HCT116 (cell line): Measurements from ENCODE around the gene RAI2. TPM values are rescaled to one million over a fixed set of nuclear protein-coding genes. Genes with fewer than 3 reads are reported as not detected.

Experiments used
- ATAC-seq: fragments of 200-7000 bp; cut with Tn5 transposase; 2 replicates; pipeline ENCODE4 v1.9.1; 2020; ENCODE audit warnings: mild to moderate bottlenecking, moderate library complexity
- BruUV-seq: library from RNA; stranded (reverse); fragments of 400-500 nt; replicated peaks from 2 replicates; lab custom pipeline; 2021; lab: Mats Ljungman, UMichigan
- CTCF ChIA-PET: fragments of 300-600 bp; sonication (Branson Sonifier 250); formaldehyde crosslinking; loops from one replicate; lab custom pipeline; 2021; ENCODE audit warnings: antibody characterized with exemption; lab: Charles Lee
- POLR2A ChIA-PET: fragments of 300-600, 350-600 bp; sonication (Branson Sonifier 250); formaldehyde crosslinking; loops from one replicate; lab custom pipeline; 2021; ENCODE audit warnings: antibody characterized with exemption; lab: Charles Lee
- RAD21 ChIA-PET, 2 experiments: fragments of 300-600 bp; sonication (Branson Sonifier 250); formaldehyde crosslinking; loops; one replicate each; lab custom pipeline; 2023; ENCODE audit warnings: low total read pairs in 2 of 2; ENCODE audit not compliant: uncharacterized antibody in 2 of 2, unreplicated experiment in 2 of 2, low non-redundant PET in 1 of 2; lab: Charles Lee
- DNase-seq: peaks from one replicate; pipeline ENCODE4 v3.0.0-alpha.2; 2010; ENCODE audit warnings: low read depth, low spot score
- H2AFZ ChIP-seq: fragments of 200-600 bp; shearing (Covaris generic), sonication (generic); 2 replicates; pipeline ENCODE4 v1.6.1; 2017; ENCODE audit warnings: low read depth, mixed run types, mixed read lengths, antibody characterized with exemption, low read length; ENCODE audit not compliant: poor library complexity, severe bottlenecking
- H3K27ac ChIP-seq: 2 replicates; pipeline ENCODE4 v1.5.1; 2012; ENCODE audit warnings: low read depth, low read length
- H3K27me3 ChIP-seq: fragments of 200-600 bp; sonication (generic); 2 replicates; pipeline ENCODE4 v1.6.1; 2016; ENCODE audit warnings: mixed run types, low read length, mixed read lengths; ENCODE audit not compliant: insufficient read depth
- H3K36me3 ChIP-seq, 2 experiments: fragments of 200-500 bp in 1 of 2; fragments of 200-600 bp in 1 of 2; sonication (Bioruptor generic) in 1 of 2; sonication (generic) in 1 of 2; 2 replicates each; pipeline versions ENCODE4 v1.5.1 to v1.6.1; 2014 to 2016; ENCODE audit warnings: low read length in 2 of 2, inconsistent platforms in 1 of 2, mixed read lengths in 1 of 2, mixed run types in 1 of 2; ENCODE audit not compliant: insufficient read depth in 2 of 2, control insufficient read depth in 1 of 2
- H3K4me1 ChIP-seq, 2 experiments: fragments of 200-600 bp in 1 of 2; sonication (generic) in 1 of 2; 2 replicates each; pipeline versions ENCODE4 v1.5.1 to v1.6.1; 2012 to 2017; ENCODE audit warnings: low read length in 2 of 2, inconsistent platforms in 1 of 2, mild to moderate bottlenecking in 1 of 2, mixed read lengths in 1 of 2, mixed run types in 1 of 2, moderate library complexity in 1 of 2; ENCODE audit not compliant: insufficient read depth in 2 of 2, control insufficient read depth in 1 of 2
- H3K4me2 ChIP-seq: fragments of 200-600 bp; sonication (generic); 2 replicates; pipeline ENCODE4 v1.6.1; 2017; ENCODE audit warnings: mixed run types, low read length, mixed read lengths
- H3K4me3 ChIP-seq, 2 experiments: fragments of 200-600 bp in 1 of 2; sonication (generic) in 1 of 2; replicated peaks in 1 of 2; 2 replicates each; pipeline ENCODE4 v1.5.1; 2011 to 2016; ENCODE audit warnings: low read length in 2 of 2, control low read depth in 1 of 2, low read depth in 1 of 2, mild to moderate bottlenecking in 1 of 2, mixed read lengths in 1 of 2, mixed run types in 1 of 2
- H3K79me2 ChIP-seq: fragments of 200-600 bp; sonication (generic); 2 replicates; pipeline ENCODE4 v1.6.1; 2017; ENCODE audit warnings: mild to moderate bottlenecking, mixed run types, low read length, moderate library complexity, mixed read lengths; ENCODE audit not compliant: insufficient read depth
- H3K9ac ChIP-seq: fragments of 200-600 bp; sonication (generic); 2 replicates; pipeline ENCODE4 v1.6.1; 2016; ENCODE audit warnings: low read length, mixed read lengths
- H3K9me2 ChIP-seq: fragments of 200-600 bp; sonication (generic), shearing (Covaris generic); 2 replicates; pipeline ENCODE4 v1.6.1; 2017; ENCODE audit warnings: mixed run types, mild to moderate bottlenecking, moderate library complexity; ENCODE audit not compliant: insufficient read depth
- H3K9me3 ChIP-seq, 2 experiments: fragments of 200-500 bp in 1 of 2; fragments of 200-600 bp in 1 of 2; sonication (Bioruptor generic) in 1 of 2; sonication (generic) in 1 of 2; 2 replicates each; pipeline ENCODE4 v1.6.1; 2014 to 2017; ENCODE audit warnings: low read length in 2 of 2, mixed read lengths in 2 of 2, inconsistent platforms in 1 of 2, low read depth in 1 of 2, mild to moderate bottlenecking in 1 of 2, mixed run types in 1 of 2, moderate library complexity in 1 of 2; ENCODE audit not compliant: control insufficient read depth in 1 of 2, insufficient read depth in 1 of 2
- H4K20me1 ChIP-seq: fragments of 200-600 bp; sonication (generic), shearing (Covaris generic); 2 replicates; pipeline ENCODE4 v1.6.1; 2017; ENCODE audit warnings: mixed run types, mild to moderate bottlenecking, moderate library complexity; ENCODE audit not compliant: insufficient read depth
- CBX3 ChIP-seq: IDR thresholded peaks from 2 replicates; pipeline ENCODE4 v1.6.1; 2012; ENCODE audit warnings: low read depth
- CEBPB ChIP-seq: IDR thresholded peaks from 2 replicates; pipeline ENCODE4 v1.6.1; 2012; ENCODE audit warnings: low read depth
- ELF1 ChIP-seq: IDR thresholded peaks from 2 replicates; pipeline ENCODE4 v1.6.1; 2012; ENCODE audit warnings: low read depth, borderline replicate concordance
- EZH2phosphoT487 ChIP-seq: fragments of 200-600 bp; IDR thresholded peaks from 2 replicates; pipeline ENCODE4 v1.6.1; 2018; ENCODE audit warnings: antibody characterized with exemption, borderline replicate concordance
- FOSL1 ChIP-seq: IDR thresholded peaks from 2 replicates; pipeline ENCODE4 v1.6.1; 2012; ENCODE audit warnings: low read depth
- MAX ChIP-seq: IDR thresholded peaks from 2 replicates; pipeline ENCODE4 v1.6.1; 2012
- POLR2A ChIP-seq: IDR thresholded peaks from 2 replicates; pipeline ENCODE4 v1.7.0; 2011; ENCODE audit warnings: borderline replicate concordance; ENCODE audit not compliant: insufficient read depth, insufficient read length; ENCODE audit errors: extremely low read depth
- POLR2AphosphoS5 ChIP-seq: IDR thresholded peaks from 2 replicates; pipeline ENCODE4 v1.6.1; 2011; ENCODE audit warnings: mild to moderate bottlenecking, low read depth, low read length, moderate library complexity
- RAD21 ChIP-seq: IDR thresholded peaks from 2 replicates; pipeline ENCODE4 v1.6.1; 2012; ENCODE audit warnings: low read depth, mild to moderate bottlenecking
- REST ChIP-seq: IDR thresholded peaks from 2 replicates; pipeline ENCODE4 v1.6.1; 2012; ENCODE audit warnings: low read depth
- TCF7L2 ChIP-seq: IDR thresholded peaks from 2 replicates; pipeline ENCODE4 v1.7.0; 2011; ENCODE audit warnings: borderline replicate concordance, inconsistent platforms; ENCODE audit not compliant: insufficient read depth, insufficient read length; ENCODE audit errors: extremely low read depth
- YY1 ChIP-seq: IDR thresholded peaks from 2 replicates; pipeline ENCODE4 v1.6.1; 2011; ENCODE audit warnings: low read length, low read depth, moderate library complexity, mild to moderate bottlenecking; ENCODE audit not compliant: insufficient replicate concordance; ENCODE audit errors: extremely low read depth
- ZFX ChIP-seq: fragments of 450-650 bp; IDR thresholded peaks from 2 replicates; pipeline ENCODE4 v1.6.1; 2017
- intact Hi-C: fragments of 100-400 bp; cut with micrococcal nuclease; formaldehyde crosslinking; loops from 2 replicates; pipeline ENCODE4 v1.10.0; 2022
- total RNA-seq: library from RNA; stranded (reverse); gene quantifications from one replicate; pipeline ENCODE4 v1.2.1, GENCODE V29; 2021; ENCODE audit not compliant: unreplicated experiment
- TF ChIP-seq, protein P1 (sequence below): IDR thresholded peaks from 2 replicates; pipeline ENCODE4 v1.6.1; 2012

The RAI2 gene
- total RNA-seq, 1 experiment from 2014 or later, result not detected

DNA sequence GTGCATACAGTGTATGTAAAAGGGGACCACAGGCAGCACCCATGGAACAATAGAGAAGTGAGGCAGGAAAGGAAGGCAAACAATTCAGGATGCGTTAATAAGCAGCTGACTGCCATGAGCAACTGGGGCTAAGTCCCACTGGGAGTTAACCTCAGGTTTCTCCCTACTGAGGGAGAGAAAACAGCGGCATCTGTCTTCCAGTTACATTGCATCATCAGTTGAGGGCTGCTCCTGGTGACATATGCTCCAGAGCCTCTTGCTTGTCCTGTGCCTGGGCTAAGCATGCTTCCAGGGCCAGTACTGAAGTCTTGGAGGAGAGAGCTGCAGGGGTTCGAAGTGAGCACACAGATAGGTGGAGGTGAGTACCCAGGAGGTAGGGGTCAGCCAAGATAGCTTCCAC is 24.3 kb downstream of the RAI2 start (continued):
- TF ChIP-seq TCF7L2 (no peak), CEBPB (no peak), POLR2A (no peak), ELF1 (no peak), EZH2phosphoT487 (no peak), CBX3 (no peak), RAD21 (no peak), ZFX (no peak), YY1 (no peak), MAX (no peak), POLR2AphosphoS5 (no peak)
- TF ChIP-seq, protein P1, sequence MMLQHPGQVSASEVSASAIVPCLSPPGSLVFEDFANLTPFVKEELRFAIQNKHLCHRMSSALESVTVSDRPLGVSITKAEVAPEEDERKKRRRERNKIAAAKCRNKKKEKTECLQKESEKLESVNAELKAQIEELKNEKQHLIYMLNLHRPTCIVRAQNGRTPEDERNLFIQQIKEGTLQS, result no peak
- TF ChIP-seq, all 23 proteins: peak for 0

GRCh38 chrX:17833954-17834353 is 27.1 kb downstream of the RAI2 start:
- ATAC-seq (no peak), DNase-seq (no peak)
- no peaks in the 10 kb centered on the region for H3K9me2 ChIP-seq
- no peaks in the 10 kb centered on the region for H3K36me3 ChIP-seq
- POLR2A ChIA-PET, result no interaction called here
- intact Hi-C loops, result no loop called here
- no peak overlapping the region for H3K27ac ChIP-seq
- RAD21 ChIA-PET, result no interaction called here
- H2AFZ ChIP-seq, result no peak overlapping the region
- no peaks in the 10 kb centered on the region for H3K9me3 ChIP-seq
- no peak overlapping the region for H3K9ac ChIP-seq
- no peak overlapping the region for H3K4me2 ChIP-seq
- H3K27me3 ChIP-seq, result peaks cover 6% of the 10 kb centered on the region
- no peak overlapping the region for H3K4me3 ChIP-seq
- BruUV-seq, result no TSS peak
- CTCF ChIA-PET, result no interaction called here
- H4K20me1 ChIP-seq, result no peaks in the 10 kb centered on the region
- no peaks in the 10 kb centered on the region for H3K79me2 ChIP-seq
- TF ChIP-seq, protein P1, result no peak
- TF ChIP-seq FOSL1 (no peak), RAD21 (no peak), YY1 (no peak), EZH2phosphoT487 (no peak), REST (no peak), MAX (no peak)
- no peaks in the 10 kb centered on the region for H3K4me1 ChIP-seq
